GM12864 (cell line): ENCODE data around the gene EMX1.
A peak's percentile ranks its signal among the peaks of the same experiment; 100 is the strongest.

ENCODE experiments used
- DNase-seq: peaks from one replicate; pipeline ENCODE4 v3.0.0-alpha.2; 2011; ENCODE audit warnings: low read depth
- H3K4me3 ChIP-seq: 2 replicates; pipeline ENCODE4 v1.5.1; 2011; ENCODE audit warnings: mild to moderate bottlenecking, low read depth, low read length, control low read depth
- CTCF ChIP-seq: IDR thresholded peaks from 2 replicates; pipeline ENCODE4 v1.5.1; 2011; ENCODE audit warnings: low read depth, mild to moderate bottlenecking, moderate library complexity, low read length, control low read depth, inconsistent platforms; ENCODE audit errors: missing control alignments

Gene EMX1

GRCh38 chr2:72917138-72917876 is at the start of gene EMX1:
Gene EMX1, plus strand, starts transcription at chr2:72917519. Its CDS starts 334 bp downstream, at chr2:72917853.
- DNase-seq, result no peak
- H3K4me3 ChIP-seq, result peak within 1 kb of the TSS; percentile 39
- no peak for TF ChIP-seq CTCF

DNA sequence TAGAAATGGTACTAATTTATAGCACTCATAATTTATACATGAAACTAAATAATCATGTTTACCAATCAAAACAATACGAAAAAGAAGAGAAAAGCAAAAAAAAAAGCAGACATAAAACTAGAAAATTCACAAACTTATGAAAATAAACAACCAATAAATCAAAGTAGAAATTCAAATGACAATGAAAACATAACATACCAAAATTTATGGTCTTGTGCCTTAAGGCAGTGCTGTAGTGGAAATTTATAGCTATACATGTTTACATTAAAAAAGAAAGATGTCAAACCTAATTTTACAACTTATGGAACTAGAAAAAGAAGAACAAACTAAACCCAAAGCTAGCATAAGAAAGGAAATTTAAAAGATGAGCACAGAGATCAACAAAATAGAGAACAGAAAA is 46.3 kb upstream of the EMX1 start:
- no peak for DNase-seq
- TF ChIP-seq CTCF, result no peak
- no peak overlapping the region for H3K4me3 ChIP-seq

DNA sequence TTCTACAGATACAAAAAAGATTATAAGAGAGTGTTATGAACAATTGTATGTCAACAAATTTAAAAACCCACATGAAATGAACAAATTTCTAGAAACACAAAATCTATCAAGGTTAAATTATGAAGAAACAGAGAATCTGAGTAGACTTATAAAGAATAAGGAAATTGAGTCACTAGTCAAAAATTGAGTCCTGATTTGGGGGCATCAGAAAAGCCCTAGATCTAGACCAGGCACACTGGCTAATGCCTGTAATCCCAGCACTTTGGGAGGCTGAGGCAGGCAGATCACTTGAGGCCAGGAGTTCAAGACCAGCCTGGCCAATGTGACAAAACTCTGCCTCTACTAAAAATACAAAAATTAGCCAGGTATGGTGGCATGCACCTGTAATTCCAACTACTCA is 45.4 kb upstream of the EMX1 start:
- TF ChIP-seq CTCF, result no peak
- H3K4me3 ChIP-seq, result no peak overlapping the region
- DNase-seq, result no peak

GRCh38 chr2:72883356-72883962 is 33.9 kb upstream of the EMX1 start:
- no peak overlapping the region for H3K4me3 ChIP-seq
- no peak for TF ChIP-seq CTCF
- DNase-seq, result no peak

DNA sequence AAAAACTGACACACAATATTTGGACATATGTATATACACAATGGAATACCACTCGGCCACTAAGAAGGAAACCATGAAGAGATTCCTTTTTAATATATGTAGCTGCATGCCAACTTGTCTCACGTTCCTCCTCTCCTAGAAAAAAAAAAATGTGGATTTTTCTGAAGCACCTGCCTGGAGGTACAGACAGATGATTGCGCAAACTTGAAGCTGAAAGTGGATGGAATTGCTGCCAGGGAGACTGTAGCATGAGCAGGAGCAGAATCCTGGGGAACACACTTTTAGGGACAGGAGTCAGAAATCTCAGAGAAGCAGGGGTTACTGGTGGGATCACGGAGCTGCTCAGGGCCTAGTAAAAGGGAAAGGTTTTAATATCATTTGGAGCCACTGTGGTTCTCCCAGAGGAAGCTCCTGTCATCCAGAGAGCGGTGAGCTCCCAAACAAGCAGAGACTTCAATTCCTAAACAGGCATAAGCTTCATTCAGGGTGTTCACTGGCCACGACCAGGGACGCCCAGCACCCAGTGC is 30.8 kb upstream of the EMX1 start:
- DNase-seq, result no peak
- TF ChIP-seq CTCF, result no peak
- peak overlapping the region; percentile 67 for H3K4me3 ChIP-seq

GRCh38 chr2:72887032-72887739 is 30.1 kb upstream of the EMX1 start, which contains the start of gene SPR:
Gene SPR, plus strand, starts transcription at chr2:72887408. Its CDS starts 25 bp downstream, at chr2:72887433.
- H3K4me3 ChIP-seq, result peak within 1 kb of the TSS; percentile 67
- TF ChIP-seq CTCF, result no peak
- DNase-seq, result no peak
